Upper lobe of left lung (tissue), 6 donors: ENCODE results near the gene GSG1L2. TPM values are rescaled to one million over a fixed set of nuclear protein-coding genes. Genes with fewer than 3 reads are reported as not detected.

Experiments used
- ATAC-seq, 2 donors: fragments of 200-7000 bp; cut with Tn5 transposase; one replicate each; pipeline ENCODE4 v1.9.1; 2022; ENCODE audit warnings: mild to moderate bottlenecking in 2 of 2, moderate library complexity in 2 of 2; ENCODE audit not compliant: low FRiP score in 2 of 2
- DNase-seq, 2 donors: peaks; one replicate each; pipeline ENCODE4 v3.0.0-alpha.2; 2019 to 2020
- H3K27ac ChIP-seq, 4 donors: fragments of 200-600 bp; sonication (generic); one replicate each; pipeline ENCODE4 v1.5.1; 2016 to 2019
- H3K27me3 ChIP-seq, 4 donors: fragments of 200-600 bp; sonication (generic); one replicate each; pipeline ENCODE4 v1.5.1; 2017 to 2019
- H3K36me3 ChIP-seq, 4 donors: fragments of 200-600 bp; sonication (generic); one replicate each; pipeline ENCODE4 v1.5.1; 2016 to 2019
- H3K4me1 ChIP-seq, 4 donors: fragments of 200-600 bp; sonication (generic); one replicate each; pipeline ENCODE4 v1.5.1; 2018 to 2019
- H3K4me3 ChIP-seq, 4 donors: fragments of 200-600 bp; sonication (generic); one replicate each; pipeline ENCODE4 v1.5.1; 2017 to 2019; ENCODE audit warnings: mild to moderate bottlenecking in 2 of 4, moderate library complexity in 1 of 4
- H3K9me3 ChIP-seq, 4 donors: fragments of 200-600 bp; sonication (generic); one replicate each; pipeline ENCODE4 v1.5.1; 2018 to 2019
- CTCF ChIP-seq, 6 experiments: fragments of 450-650 bp in 4 of 6; fragments of 200-600 bp in 2 of 6; sonication (generic) in 2 of 6; IDR thresholded peaks; one replicate each; pipeline ENCODE4 v1.5.1; 2016 to 2019; ENCODE audit warnings: antibody characterized with exemption in 6 of 6
- EP300 ChIP-seq, 4 donors: sonication (generic); formaldehyde crosslinking; IDR thresholded peaks; one replicate each; pipeline ENCODE4 v1.5.1; 2017; ENCODE audit warnings: antibody characterized with exemption in 4 of 4, control low read depth in 2 of 4
- POLR2A ChIP-seq, 4 donors: fragments of 450-650 bp; IDR thresholded peaks; one replicate each; pipeline ENCODE4 v1.5.1; 2016 to 2017; ENCODE audit warnings: antibody characterized with exemption in 4 of 4, mild to moderate bottlenecking in 2 of 4
- POLR2AphosphoS5 ChIP-seq, 2 donors: sonication (generic); formaldehyde crosslinking; IDR thresholded peaks; one replicate each; pipeline ENCODE4 v1.5.1; 2017; ENCODE audit warnings: antibody characterized with exemption in 2 of 2
- WGBS, 2 donors: methylation state at CpG; one replicate each; pipeline ENCODE4 v1.1.5; 2017 to 2018; 5-methylcytosine and 5-hydroxymethylcytosine counted together
- total RNA-seq, 6 donors: library from RNA; depleted of rRNA in 4 of 6; stranded (reverse); fragments of >200 nt in 4 of 6; gene quantifications; one replicate each; pipeline versions ENCODE4 v1.1.0 to v1.2.1, GENCODE V29; 2016 to 2021
- donor health status: DM: no; HTN: no; CAD: no; lungs with moderate emphysema.
- donor health status: DM: no; HTN: yes; CAD: no; lungs with severe emphysema.

The GSG1L2 gene
- total RNA-seq, 6 donors from 2014 or later: not detected

- no peak for TF ChIP-seq POLR2A (IDR thresholded peaks at IDR 0.05)
- no peak for TF ChIP-seq CTCF (IDR thresholded peaks at IDR 0.05)
- no peak for TF ChIP-seq EP300 (IDR thresholded peaks at IDR 0.05)
- TF ChIP-seq POLR2AphosphoS5 (IDR thresholded peaks at IDR 0.05): no peak
- ATAC-seq (no peak), DNase-seq (no peak)
- Histone ChIP-seq H3K36me3 (no peaks in the 10 kb centered on the region), H3K27ac (no peak overlapping the region), H3K4me3 (no peak overlapping the region), H3K4me1 (no peaks in the 10 kb centered on the region), H3K9me3 (no peaks in the 10 kb centered on the region), H3K27me3 (no peaks in the 10 kb centered on the region)
- 67 to 76% methylated on average over 3 of the region's 3 CpGs for WGBS, 2 donors
Measured at GRCh38 chr17:9755083-9755482, 66.8 kb downstream of the GSG1L2 start.

Other genes starting within 250 kb of the GSG1L2 start
- 100 to 1,000 TPM in 1 of 6 donors, 10 to 100 TPM in 5; 39.2 to 138 (median 52.3) TPM for gene STX8, start 246.3 kb downstream of the GSG1L2 start, total RNA-seq
- 10 to 100 TPM in 3 of 6 donors, 1 to 10 TPM in 2, under 1 TPM in 1; 0.72 to 69.0 (median 12.5) TPM for gene CFAP52, start 245.4 kb downstream of the GSG1L2 start, total RNA-seq
- gene USP43, start 176.6 kb downstream of the GSG1L2 start, total RNA-seq: 10 to 100 TPM in 4 of 6 donors, 1 to 10 TPM in 2; 5.9 to 17.9 (median 11.0) TPM
- gene DHRS7C, start 30.5 kb downstream of the GSG1L2 start, total RNA-seq: not detected
- gene GLP2R, start 3.8 kb upstream of the GSG1L2 start, total RNA-seq: 1 to 10 TPM in 2 of 6 donors, under 1 TPM in 2, not detected in 2; 0.30 to 2.0 (median 0.78) TPM
- gene RCVRN, start 83.2 kb upstream of the GSG1L2 start, total RNA-seq: 1 to 10 TPM in 1 of 6 donors, under 1 TPM in 3, not detected in 2; 0.10 to 6.9 (median 0.27) TPM